ACC112 (cell line): ENCODE results near the gene ATP2B3.

ENCODE experiments used
- H2AFZ ChIP-seq: fragments of 200-600 bp; sonication (generic); one replicate; pipeline ENCODE4 v1.6.0; 2017; ENCODE audit warnings: antibody characterized with exemption, low read length; ENCODE audit not compliant: unreplicated experiment
- H3K27ac ChIP-seq: fragments of 200-600 bp; sonication (generic); 2 replicates; pipeline ENCODE4 v1.5.1; 2014; ENCODE audit warnings: low read depth, mild to moderate bottlenecking, antibody characterized with exemption, low read length, moderate library complexity
- H3K27me3 ChIP-seq: fragments of 200-600 bp; sonication (generic); 2 replicates; pipeline ENCODE4 v1.6.1; 2014; ENCODE audit warnings: mild to moderate bottlenecking, antibody characterized with exemption, low read length, moderate library complexity, mixed read lengths; ENCODE audit not compliant: insufficient read depth
- H3K36me3 ChIP-seq: fragments of 200-600 bp; sonication (generic); 2 replicates; pipeline ENCODE4 v1.6.1; 2016; ENCODE audit warnings: mild to moderate bottlenecking, antibody characterized with exemption, low read length, moderate library complexity, mixed read lengths; ENCODE audit not compliant: insufficient read depth
- H3K4me1 ChIP-seq: fragments of 200-600 bp; sonication (generic); one replicate; pipeline ENCODE4 v1.6.1; 2016; ENCODE audit warnings: low read length, mixed read lengths; ENCODE audit not compliant: insufficient read depth, unreplicated experiment, control insufficient read depth
- H3K4me3 ChIP-seq: fragments of 200-600 bp; sonication (generic); 2 replicates; pipeline ENCODE4 v1.5.1; 2014; ENCODE audit warnings: mild to moderate bottlenecking, low read depth, low read length
- H3K79me2 ChIP-seq: fragments of 200-600 bp; sonication (generic); one replicate; pipeline ENCODE4 v1.6.0; 2016; ENCODE audit warnings: low read length; ENCODE audit not compliant: control insufficient read depth, unreplicated experiment, insufficient read depth

Gene ATP2B3

GRCh38 chrX:153521034-153521433, 3.6 kb downstream of the ATP2B3 start:
- Histone ChIP-seq H3K27ac (no peak overlapping the region), H3K27me3 (peaks cover 30% of the 10 kb centered on the region), H3K79me2 (no peaks in the 10 kb centered on the region), H3K36me3 (no peaks in the 10 kb centered on the region), H2AFZ (no peak overlapping the region), H3K4me3 (no peak overlapping the region), H3K4me1 (peaks cover 16% of the 10 kb centered on the region)

DNA sequence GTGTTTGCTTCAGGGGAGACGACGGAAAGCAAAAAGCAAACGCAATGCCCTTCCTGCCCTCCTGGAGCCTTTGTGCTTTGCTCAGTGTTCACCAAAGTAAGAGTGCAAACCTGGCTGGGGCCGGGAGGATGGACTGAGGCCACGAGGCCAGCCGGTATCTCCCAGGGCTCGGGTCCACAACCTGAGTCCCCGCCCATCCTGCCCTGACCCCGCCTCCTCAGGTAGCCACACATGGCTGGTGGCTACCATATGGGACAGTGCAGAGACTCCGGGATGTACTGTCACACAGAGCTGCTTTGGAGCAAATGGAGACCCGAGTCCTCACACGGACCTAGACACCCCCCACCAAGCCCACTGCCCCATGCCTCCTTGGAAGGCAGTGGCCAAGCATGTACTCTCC, 4.8 kb downstream of the ATP2B3 start:
- H2AFZ ChIP-seq = no peak overlapping the region
- peaks cover 16% of the 10 kb centered on the region for H3K4me1 ChIP-seq
- H3K79me2 ChIP-seq = no peaks in the 10 kb centered on the region
- H3K4me3 ChIP-seq = no peak overlapping the region
- peaks cover 35% of the 10 kb centered on the region for H3K27me3 ChIP-seq
- no peaks in the 10 kb centered on the region for H3K36me3 ChIP-seq
- no peak overlapping the region for H3K27ac ChIP-seq

GRCh38 chrX:153523269-153523668, 5.8 kb downstream of the ATP2B3 start:
- Histone ChIP-seq H3K79me2 (no peaks in the 10 kb centered on the region), H3K27me3 (peaks cover 40% of the 10 kb centered on the region), H3K4me3 (no peak overlapping the region), H3K27ac (no peak overlapping the region), H2AFZ (no peak overlapping the region), H3K4me1 (peaks cover 16% of the 10 kb centered on the region), H3K36me3 (no peaks in the 10 kb centered on the region)

GRCh38 chrX:153524234-153524633, 6.8 kb downstream of the ATP2B3 start:
- Histone ChIP-seq H3K27ac (no peak overlapping the region), H3K4me3 (no peak overlapping the region), H3K27me3 (peaks cover 38% of the 10 kb centered on the region), H3K4me1 (peaks cover 16% of the 10 kb centered on the region), H3K79me2 (no peaks in the 10 kb centered on the region), H2AFZ (no peak overlapping the region), H3K36me3 (no peaks in the 10 kb centered on the region)

GRCh38 chrX:153525451-153525850, 8.0 kb downstream of the ATP2B3 start:
- Histone ChIP-seq H3K27me3 (peaks cover 38% of the 10 kb centered on the region), H3K4me3 (no peak overlapping the region), H3K79me2 (no peaks in the 10 kb centered on the region), H3K36me3 (no peaks in the 10 kb centered on the region), H3K4me1 (peaks cover 12% of the 10 kb centered on the region), H3K27ac (no peak overlapping the region), H2AFZ (no peak overlapping the region)

GRCh38 chrX:153526042-153526441, 8.6 kb downstream of the ATP2B3 start:
- Histone ChIP-seq H2AFZ (no peak overlapping the region), H3K4me3 (no peak overlapping the region), H3K36me3 (no peaks in the 10 kb centered on the region), H3K27me3 (peaks cover 38% of the 10 kb centered on the region), H3K4me1 (peaks cover 7% of the 10 kb centered on the region), H3K27ac (no peak overlapping the region), H3K79me2 (no peaks in the 10 kb centered on the region)

GRCh38 chrX:153526801-153527200, 9.4 kb downstream of the ATP2B3 start:
- Histone ChIP-seq H3K4me1 (no peaks in the 10 kb centered on the region), H3K27me3 (peaks cover 38% of the 10 kb centered on the region), H3K79me2 (no peaks in the 10 kb centered on the region), H3K27ac (no peak overlapping the region), H2AFZ (no peak overlapping the region), H3K36me3 (no peaks in the 10 kb centered on the region), H3K4me3 (no peak overlapping the region)

DNA sequence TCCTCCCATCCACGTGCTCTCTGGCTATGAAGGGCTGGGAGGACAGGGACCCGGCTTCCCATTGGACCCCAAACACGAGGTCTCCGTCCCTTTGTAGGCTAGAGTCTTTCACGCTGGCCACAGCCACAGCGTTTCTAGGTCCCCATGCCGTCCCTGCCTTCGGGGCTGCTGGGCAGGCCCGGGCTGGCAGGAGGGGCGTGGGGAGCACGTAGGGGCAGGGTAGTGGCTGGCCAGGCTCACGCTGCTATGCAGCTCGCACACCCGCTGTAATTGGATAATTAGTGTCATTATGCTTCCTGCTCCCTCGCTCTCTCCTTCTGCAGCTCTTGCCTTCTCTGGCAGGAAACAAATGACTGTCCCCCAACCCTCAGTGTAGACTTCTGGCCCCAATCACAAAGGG, 9.8 kb downstream of the ATP2B3 start:
- Histone ChIP-seq H2AFZ (no peak overlapping the region), H3K27me3 (peaks cover 38% of the 10 kb centered on the region), H3K36me3 (no peaks in the 10 kb centered on the region), H3K79me2 (no peaks in the 10 kb centered on the region), H3K4me1 (no peaks in the 10 kb centered on the region), H3K4me3 (no peak overlapping the region), H3K27ac (no peak overlapping the region)

DNA sequence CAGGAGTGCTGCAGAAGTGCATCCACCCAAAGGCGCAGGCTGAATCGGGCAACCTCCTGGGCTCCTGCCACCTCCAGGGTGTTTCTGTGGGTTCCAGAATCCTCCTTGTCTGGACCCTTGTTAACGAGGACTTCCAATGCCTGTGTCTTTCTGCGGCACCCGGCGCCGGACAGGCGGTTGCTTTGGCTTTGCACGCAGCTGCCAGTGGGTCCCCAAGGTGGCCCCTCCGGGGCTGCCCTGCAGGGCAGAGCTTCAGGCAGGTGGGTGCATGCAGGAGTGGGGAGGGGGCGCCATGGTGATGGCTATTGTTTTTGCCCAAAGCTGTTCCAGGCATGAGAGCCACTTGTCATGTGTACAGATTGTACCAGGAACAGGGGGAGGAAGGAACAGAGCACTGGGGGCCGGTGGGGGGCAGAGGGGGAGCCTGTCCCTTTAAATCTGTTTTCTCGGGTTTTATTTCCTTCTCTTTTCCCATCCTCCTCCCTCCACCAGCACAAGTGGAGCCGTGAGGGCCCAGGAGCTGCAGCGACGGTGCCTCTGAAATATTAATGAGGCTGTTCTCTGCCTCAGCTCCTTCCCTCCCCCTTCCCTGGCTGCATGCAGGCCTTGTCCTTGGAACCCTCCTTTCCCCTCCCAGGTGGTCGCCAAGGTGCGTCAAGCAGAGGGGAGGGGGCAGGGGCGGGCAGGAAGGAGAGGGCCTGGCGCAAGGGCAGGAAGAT, 13.1 kb downstream of the ATP2B3 start:
- Histone ChIP-seq H3K79me2 (no peaks in the 10 kb centered on the region), H3K4me3 (no peak overlapping the region), H3K4me1 (no peaks in the 10 kb centered on the region), H2AFZ (no peak overlapping the region), H3K36me3 (no peaks in the 10 kb centered on the region), H3K27ac (no peak overlapping the region), H3K27me3 (peaks cover 32% of the 10 kb centered on the region)

DNA sequence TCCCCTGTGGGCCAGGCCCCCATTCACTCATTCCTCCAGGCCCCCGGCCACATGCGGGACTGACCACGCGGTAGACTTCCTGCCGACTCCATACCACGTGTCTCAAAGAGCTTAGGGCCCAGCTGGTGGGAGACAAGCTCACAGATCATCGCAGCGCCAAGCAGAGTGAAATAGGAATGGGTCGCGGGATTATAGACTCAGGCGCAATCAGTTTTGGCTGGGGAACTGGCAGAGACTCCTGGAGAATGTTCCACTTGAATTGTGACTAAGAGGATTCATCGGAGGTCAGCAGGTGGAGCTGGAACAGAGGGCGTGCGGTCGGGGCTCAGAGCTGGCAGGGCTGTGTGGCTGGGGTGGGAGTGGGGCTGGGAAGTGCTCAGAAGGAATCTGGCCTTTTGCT, 15.6 kb downstream of the ATP2B3 start:
- no peaks in the 10 kb centered on the region for H3K79me2 ChIP-seq
- H2AFZ ChIP-seq = no peak overlapping the region
- H3K4me1 ChIP-seq = no peaks in the 10 kb centered on the region
- no peaks in the 10 kb centered on the region for H3K36me3 ChIP-seq
- no peak overlapping the region for H3K27ac ChIP-seq
- no peak overlapping the region for H3K4me3 ChIP-seq
- H3K27me3 ChIP-seq = peaks cover 8% of the 10 kb centered on the region

GRCh38 chrX:153537080-153537479, 19.6 kb downstream of the ATP2B3 start:
- Histone ChIP-seq H3K27me3 (no peaks in the 10 kb centered on the region), H2AFZ (no peak overlapping the region), H3K4me3 (no peak overlapping the region), H3K4me1 (no peaks in the 10 kb centered on the region), H3K27ac (no peak overlapping the region), H3K36me3 (no peaks in the 10 kb centered on the region), H3K79me2 (no peaks in the 10 kb centered on the region)
